Vagina (tissue), 2 donors: ENCODE results near the gene C13orf46.

ENCODE experiments used
- POLR2A ChIP-seq, 2 donors: fragments of 450-650 bp; IDR thresholded peaks; one replicate each; pipeline ENCODE4 v1.6.1; 2017; ENCODE audit warnings: antibody characterized with exemption in 2 of 2, mild to moderate bottlenecking in 2 of 2, moderate library complexity in 2 of 2
- POLR2AphosphoS5 ChIP-seq, 2 donors: sonication (generic); formaldehyde crosslinking; IDR thresholded peaks; one replicate each; pipeline ENCODE4 v1.9.0; 2017; ENCODE audit warnings: antibody characterized with exemption in 2 of 2, mild to moderate bottlenecking in 2 of 2, low read depth in 1 of 2; ENCODE audit not compliant: insufficient read depth in 1 of 2

- TF ChIP-seq POLR2AphosphoS5 (IDR thresholded peaks at IDR 0.05; ENCODE audit: insufficient read depth in 1 of 2, low read depth in 1 of 2) (no peak), POLR2A (IDR thresholded peaks at IDR 0.05) (no peak)
Measured at GRCh38 chr13:113906571-113906970, 67.3 kb downstream of the C13orf46 start.
